GM21381 (cell line): ENCODE data around the gene MATN4.
A peak's percentile ranks its signal among the peaks of the same experiment; 100 is the strongest.

Experiments used
- ATAC-seq: cut with Tn5 transposase; IDR thresholded peaks from one replicate; pipeline ENCODE4 v1.9.1; 2021; ENCODE audit warnings: mild to moderate bottlenecking, moderate library complexity; ENCODE audit not compliant: unreplicated experiment

MATN4 gene

GRCh38 chr20:45317826-45318225, 9.7 kb upstream of the MATN4 start:
- no peak for ATAC-seq

- ATAC-seq, result no peak
Measured at GRCh38 chr20:45316150-45317080, 8.3 kb upstream of the MATN4 start.

GRCh38 chr20:45315672-45316071, 7.6 kb upstream of the MATN4 start:
- no peak for ATAC-seq

- ATAC-seq, result no peak
Measured at GRCh38 chr20:45313943-45314342, 5.8 kb upstream of the MATN4 start.

GRCh38 chr20:45313065-45313695, 5.1 kb upstream of the MATN4 start:
- ATAC-seq, result no peak

- ATAC-seq, result no peak
Measured at GRCh38 chr20:45312241-45312640, 4.1 kb upstream of the MATN4 start.

- ATAC-seq, result no peak
Measured at GRCh38 chr20:45311589-45312211, 3.6 kb upstream of the MATN4 start.

- ATAC-seq, result no peak
Measured at GRCh38 chr20:45309075-45309474, 976 bp upstream of the MATN4 start.

- no peak for ATAC-seq
Measured at GRCh38 chr20:45307076-45307640, 941 bp downstream of the MATN4 start.

GRCh38 chr20:45306431-45306982, 1.6 kb downstream of the MATN4 start, which contains the start of gene RBPJL:
Gene RBPJL, plus strand, starts transcription at chr20:45306840. Its CDS starts 83 bp downstream, at chr20:45306923.
- ATAC-seq, result no peak

GRCh38 chr20:45305262-45305661, 2.8 kb downstream of the MATN4 start:
- ATAC-seq, result no peak

GRCh38 chr20:45304464-45304999, 3.6 kb downstream of the MATN4 start:
- ATAC-seq, result no peak

GRCh38 chr20:45303586-45304463, 4.3 kb downstream of the MATN4 start:
- ATAC-seq, result no peak

- ATAC-seq, result no peak
Measured at GRCh38 chr20:45301824-45302271, 6.3 kb downstream of the MATN4 start.

GRCh38 chr20:45300961-45301360, 7.1 kb downstream of the MATN4 start:
- ATAC-seq, result peak; percentile 61

GRCh38 chr20:45299786-45300185, 8.3 kb downstream of the MATN4 start:
- ATAC-seq, result no peak

GRCh38 chr20:45297786-45298497, 10.2 kb downstream of the MATN4 start:
- ATAC-seq, result no peak

GRCh38 chr20:45294659-45295058, 13.4 kb downstream of the MATN4 start:
- ATAC-seq, result no peak

- ATAC-seq, result no peak
Measured at GRCh38 chr20:45294003-45294368, 14.1 kb downstream of the MATN4 start.
